T-helper 2 cell treated with Interferon-gamma antibody and Interleukin-4, amounts not matched to agents 100 ng/mL and 5 ng/mL, for 36 hours (primary cell): ENCODE measurements around the gene TXLNB. TPM values are rescaled to one million over a fixed set of nuclear protein-coding genes. Genes with fewer than 3 reads are reported as not detected.
"Not testable (repeated sequence)": the region's sequence is repeated elsewhere in the genome, so short reads cannot be mapped to it uniquely, and the experiment has no call there.

Experiments used
- intact Hi-C: fragments of 100-400 bp; cut with micrococcal nuclease; formaldehyde crosslinking; loops from one replicate; pipeline ENCODE4 v1.15.1; 2023
- total RNA-seq: library from RNA; stranded (reverse); gene quantifications from 2 replicates; pipeline ENCODE4 v1.2.3, GENCODE V29; 2022

The TXLNB gene
- total RNA-seq, 1 donor from 2014 or later: 0.36 TPM

GRCh38 chr6:139240161-139241010 is 51.4 kb downstream of the TXLNB start:
- intact Hi-C loops: no loop called here

- intact Hi-C loops: no loop called here
These were observed 52.7 kb downstream of the TXLNB start for GRCh38 chr6:139239064-139239463.

GRCh38 chr6:139236105-139236504 is 55.7 kb downstream of the TXLNB start:
- intact Hi-C loops: no loop called here

GRCh38 chr6:139235661-139236060 is 56.1 kb downstream of the TXLNB start:
- intact Hi-C loops: no loop called here

GRCh38 chr6:139234193-139234592 is 57.6 kb downstream of the TXLNB start:
- intact Hi-C loops: not testable (repeated sequence)

- intact Hi-C loops: no loop called here
These were observed 60.6 kb downstream of the TXLNB start for GRCh38 chr6:139231206-139231605.

GRCh38 chr6:139230391-139230840 is 61.4 kb downstream of the TXLNB start:
- intact Hi-C loops: loop anchor here (1.0 kb wide), 1 partner anchor 44 kb away; no protein-coding TSS in a partner anchor

GRCh38 chr6:139228387-139228786 is 63.4 kb downstream of the TXLNB start:
- intact Hi-C loops: loop anchor here (10.0 kb wide), 1 partner anchor 414 kb away; no protein-coding TSS in a partner anchor

GRCh38 chr6:139219746-139220145 is 72.1 kb downstream of the TXLNB start:
- intact Hi-C loops: loop anchor here (1.0 to 10.0 kb wide), 6 partner anchors 31 to 405 kb away; partner anchors contain the start of gene TXLNB

- intact Hi-C loops: loop anchor here (1.0 to 5.0 kb wide), 5 partner anchors 32 to 145 kb away; partner anchors contain the start of gene TXLNB
These were observed 72.5 kb downstream of the TXLNB start for GRCh38 chr6:139219271-139219729.

GRCh38 chr6:139212460-139212859 is 79.3 kb downstream of the TXLNB start:
- intact Hi-C loops: not testable (repeated sequence)

GRCh38 chr6:139210766-139211165 is 81.0 kb downstream of the TXLNB start:
- intact Hi-C loops: loop anchor here (2.0 kb wide), 1 partner anchor 80 kb away; the partner anchor contains the start of gene TXLNB

- intact Hi-C loops: no loop called here
These were observed 86.0 kb downstream of the TXLNB start for GRCh38 chr6:139205843-139206242.

- intact Hi-C loops: loop anchor here (5.0 kb wide), 1 partner anchor 763 kb away; no protein-coding TSS in a partner anchor
These were observed 86.8 kb downstream of the TXLNB start for GRCh38 chr6:139204978-139205377.

- intact Hi-C loops: loop anchor here (5.0 kb wide), 1 partner anchor 759 kb away; no protein-coding TSS in a partner anchor
These were observed 90.4 kb downstream of the TXLNB start for GRCh38 chr6:139201378-139201777.

GRCh38 chr6:139198529-139199288 is 93.1 kb downstream of the TXLNB start:
- intact Hi-C loops: no loop called here

- intact Hi-C loops: no loop called here
These were observed 97.1 kb downstream of the TXLNB start for GRCh38 chr6:139194740-139195139.
